ENCODE results near the gene STN1. TPM values are rescaled to one million over a fixed set of nuclear protein-coding genes. Genes with fewer than 3 reads are reported as not detected.

The STN1 gene
- total RNA-seq, 2 donors from 2014 or later: 47.0 to 53.7 TPM

GRCh38 chr10:103922659-103923058, 4.7 kb upstream of the STN1 start:
- no peak overlapping the region for H3K4me3 Mint-ChIP-seq
- H3K9me3 ChIP-seq (ENCODE audit: control insufficient read depth, low read length, poor library complexity, severe bottlenecking): no peaks in the 10 kb centered on the region
- no peaks in the 10 kb centered on the region for H3K27me3 Mint-ChIP-seq
- H3K36me3 Mint-ChIP-seq (ENCODE audit: low read depth): peaks cover 3% of the 10 kb centered on the region
- peaks cover 10% of the 10 kb centered on the region for H3K4me1 Mint-ChIP-seq
- no peak for DNase-seq
- no peak for ATAC-seq
- H3K27ac Mint-ChIP-seq: no peak overlapping the region

GRCh38 chr10:103921750-103922195, 3.8 kb upstream of the STN1 start:
- peaks cover 10% of the 10 kb centered on the region for H3K4me1 Mint-ChIP-seq
- H3K36me3 Mint-ChIP-seq (ENCODE audit: low read depth): peaks cover 3% of the 10 kb centered on the region
- no peak overlapping the region for H3K4me3 Mint-ChIP-seq

GRCh38 chr10:103921248-103921647, 3.3 kb upstream of the STN1 start:
- no peaks in the 10 kb centered on the region for H3K36me3 Mint-ChIP-seq (ENCODE audit: low read depth)
- no peaks in the 10 kb centered on the region for H3K9me3 ChIP-seq (ENCODE audit: control insufficient read depth, low read length, poor library complexity, severe bottlenecking)
- no peaks in the 10 kb centered on the region for H3K27me3 Mint-ChIP-seq
- peaks cover 8% of the 10 kb centered on the region for H3K4me1 Mint-ChIP-seq
- no peak overlapping the region for H3K4me3 Mint-ChIP-seq
- no peak for ATAC-seq
- no peak for DNase-seq
- H3K27ac Mint-ChIP-seq: no peak overlapping the region

More at GRCh38 chr10:103921750-103922195, 3.8 kb upstream of the STN1 start:
- ATAC-seq: no peak
- H3K9me3 ChIP-seq (ENCODE audit: control insufficient read depth, low read length, poor library complexity, severe bottlenecking): no peaks in the 10 kb centered on the region
- DNase-seq: no peak
- Mint-ChIP-seq H3K27me3 (no peaks in the 10 kb centered on the region), H3K27ac (no peak overlapping the region)

- no peak for DNase-seq
- H3K4me1 Mint-ChIP-seq: peaks cover 15% of the 10 kb centered on the region
- ATAC-seq: no peak
- H3K36me3 Mint-ChIP-seq (ENCODE audit: low read depth): no peaks in the 10 kb centered on the region
- H3K27ac Mint-ChIP-seq: peak overlapping the region; percentile 96
- H3K4me3 Mint-ChIP-seq: no peak overlapping the region
- no peaks in the 10 kb centered on the region for H3K9me3 ChIP-seq (ENCODE audit: control insufficient read depth, low read length, poor library complexity, severe bottlenecking)
- no peaks in the 10 kb centered on the region for H3K27me3 Mint-ChIP-seq
These were observed 1.7 kb upstream of the STN1 start for GRCh38 chr10:103919648-103920025.

- Mint-ChIP-seq H3K27me3 (no peaks in the 10 kb centered on the region), H3K36me3 (ENCODE audit: low read depth) (no peaks in the 10 kb centered on the region), H3K4me1 (peaks cover 28% of the 10 kb centered on the region), H3K27ac (peak overlapping the region; percentile 96), H3K4me3 (peak overlapping the region; percentile 97)
- ATAC-seq (peak; percentile 5), DNase-seq (peak in 1 of 3 donors; percentile 18)
- no peaks in the 10 kb centered on the region for H3K9me3 ChIP-seq (ENCODE audit: control insufficient read depth, low read length, poor library complexity, severe bottlenecking)
These were observed 507 bp downstream of the STN1 start for GRCh38 chr10:103917302-103918052.

GRCh38 chr10:103916876-103917275, 1.1 kb downstream of the STN1 start:
- Mint-ChIP-seq H3K27me3 (no peaks in the 10 kb centered on the region), H3K4me3 (peak overlapping the region; percentile 97), H3K36me3 (ENCODE audit: low read depth) (no peaks in the 10 kb centered on the region), H3K27ac (peak overlapping the region; percentile 96), H3K4me1 (peaks cover 32% of the 10 kb centered on the region)
- H3K9me3 ChIP-seq (ENCODE audit: control insufficient read depth, low read length, poor library complexity, severe bottlenecking): no peaks in the 10 kb centered on the region
- ATAC-seq (no peak), DNase-seq (no peak)

GRCh38 chr10:103916254-103916653, 1.7 kb downstream of the STN1 start:
- no peaks in the 10 kb centered on the region for H3K9me3 ChIP-seq (ENCODE audit: control insufficient read depth, low read length, poor library complexity, severe bottlenecking)
- peaks cover 37% of the 10 kb centered on the region for H3K4me1 Mint-ChIP-seq
- H3K27me3 Mint-ChIP-seq: no peaks in the 10 kb centered on the region
- no peak for ATAC-seq
- H3K36me3 Mint-ChIP-seq (ENCODE audit: low read depth): no peaks in the 10 kb centered on the region
- H3K27ac Mint-ChIP-seq: peak overlapping the region; percentile 96
- no peak for DNase-seq
- H3K4me3 Mint-ChIP-seq: peak overlapping the region; percentile 97

- DNase-seq (peak in 1 of 3 donors; percentile 10), ATAC-seq (no peak)
- Mint-ChIP-seq H3K36me3 (ENCODE audit: low read depth) (no peaks in the 10 kb centered on the region), H3K4me3 (peak overlapping the region; percentile 97), H3K27ac (peak overlapping the region; percentile 96), H3K4me1 (peaks cover 40% of the 10 kb centered on the region), H3K27me3 (no peaks in the 10 kb centered on the region)
- H3K9me3 ChIP-seq (ENCODE audit: control insufficient read depth, low read length, poor library complexity, severe bottlenecking): no peaks in the 10 kb centered on the region
These were observed 2.2 kb downstream of the STN1 start for GRCh38 chr10:103915796-103916195.

GRCh38 chr10:103912759-103913158, 5.2 kb downstream of the STN1 start:
- peaks cover 55% of the 10 kb centered on the region for H3K4me1 Mint-ChIP-seq
- H3K9me3 ChIP-seq (ENCODE audit: control insufficient read depth, low read length, poor library complexity, severe bottlenecking): no peaks in the 10 kb centered on the region
- no peak for ATAC-seq

GRCh38 chr10:103911021-103911459, 6.9 kb downstream of the STN1 start:
- no peaks in the 10 kb centered on the region for H3K9me3 ChIP-seq (ENCODE audit: control insufficient read depth, low read length, poor library complexity, severe bottlenecking)
- Mint-ChIP-seq H3K27ac (peak overlapping the region; percentile 100), H3K4me1 (peaks cover 53% of the 10 kb centered on the region), H3K36me3 (ENCODE audit: low read depth) (no peaks in the 10 kb centered on the region), H3K4me3 (peak overlapping the region; percentile 87), H3K27me3 (no peaks in the 10 kb centered on the region)
- peak in 2 of 3 donors; percentile 31 to 34 for DNase-seq
- ATAC-seq: peak; percentile 86

More at GRCh38 chr10:103912759-103913158, 5.2 kb downstream of the STN1 start:
- Mint-ChIP-seq H3K27me3 (no peaks in the 10 kb centered on the region), H3K4me3 (peak overlapping the region; percentile 55), H3K27ac (peak overlapping the region; percentile 100), H3K36me3 (ENCODE audit: low read depth) (no peaks in the 10 kb centered on the region)
- DNase-seq: no peak

- Mint-ChIP-seq H3K27me3 (no peaks in the 10 kb centered on the region), H3K36me3 (ENCODE audit: low read depth) (no peaks in the 10 kb centered on the region), H3K4me3 (peak overlapping the region; percentile 87), H3K4me1 (peaks cover 50% of the 10 kb centered on the region), H3K27ac (peak overlapping the region; percentile 100)
- H3K9me3 ChIP-seq (ENCODE audit: control insufficient read depth, low read length, poor library complexity, severe bottlenecking): no peaks in the 10 kb centered on the region
- DNase-seq (no peak), ATAC-seq (no peak)
These were observed 7.5 kb downstream of the STN1 start for GRCh38 chr10:103910442-103911012.

GRCh38 chr10:103905441-103905840, 12.5 kb downstream of the STN1 start:
- peak overlapping the region; percentile 74 for H3K27ac Mint-ChIP-seq
- no peaks in the 10 kb centered on the region for H3K27me3 Mint-ChIP-seq
- H3K36me3 Mint-ChIP-seq (ENCODE audit: low read depth): peaks cover 5% of the 10 kb centered on the region
- no peak overlapping the region for H3K4me3 Mint-ChIP-seq
- DNase-seq (no peak), ATAC-seq (no peak)
- peaks cover 40% of the 10 kb centered on the region for H3K4me1 Mint-ChIP-seq
- no peaks in the 10 kb centered on the region for H3K9me3 ChIP-seq (ENCODE audit: control insufficient read depth, low read length, poor library complexity, severe bottlenecking)

GRCh38 chr10:103901299-103901698, 16.7 kb downstream of the STN1 start:
- peaks cover 11% of the 10 kb centered on the region for H3K36me3 Mint-ChIP-seq (ENCODE audit: low read depth)
- DNase-seq: no peak

More at GRCh38 chr10:103901299-103901698, 16.7 kb downstream of the STN1 start:
- H3K4me3 Mint-ChIP-seq: peak overlapping the region; percentile 39
- H3K4me1 Mint-ChIP-seq: peaks cover 29% of the 10 kb centered on the region
- H3K27me3 Mint-ChIP-seq: no peaks in the 10 kb centered on the region
- peak; percentile 64 for ATAC-seq
- H3K27ac Mint-ChIP-seq: peak overlapping the region; percentile 85
- H3K9me3 ChIP-seq (ENCODE audit: control insufficient read depth, low read length, poor library complexity, severe bottlenecking): no peaks in the 10 kb centered on the region

Measured in T-helper 17 cell (primary cell).